ENCODE results near the gene BCO2.

The BCO2 gene

GRCh38 chr11:112260490-112260889, 85.2 kb downstream of the BCO2 start, which contains the start of gene PLET1:
TSS of gene PLET1 (minus strand) at chr11:112260860. CDS start at chr11:112260589, 271 bp downstream.
- no peak for DNase-seq (ENCODE audit: extremely low read depth, low read depth)
- no peak for TF ChIP-seq CTCF (IDR thresholded peaks at IDR 0.05; ENCODE audit: low read depth, low read length, missing control alignments)
- no peak within 1 kb of the TSS for H3K4me3 ChIP-seq (replicated peaks; ENCODE audit: low read depth, low read length)

GRCh38 chr11:112265659-112266409, 90.5 kb downstream of the BCO2 start:
- no peak for TF ChIP-seq CTCF (IDR thresholded peaks at IDR 0.05; ENCODE audit: low read depth, low read length, missing control alignments)
- DNase-seq (ENCODE audit: extremely low read depth, low read depth) = no peak
- H3K4me3 ChIP-seq (replicated peaks; ENCODE audit: low read depth, low read length) = no peak overlapping the region

- no peak for DNase-seq (ENCODE audit: extremely low read depth, low read depth)
- no peak overlapping the region for H3K4me3 ChIP-seq (replicated peaks; ENCODE audit: low read depth, low read length)
- no peak for TF ChIP-seq CTCF (IDR thresholded peaks at IDR 0.05; ENCODE audit: low read depth, low read length, missing control alignments)
These were observed 91.1 kb downstream of the BCO2 start for GRCh38 chr11:112266410-112266778.

- DNase-seq (ENCODE audit: extremely low read depth, low read depth) = no peak
- no peak overlapping the region for H3K4me3 ChIP-seq (replicated peaks; ENCODE audit: low read depth, low read length)
- TF ChIP-seq CTCF (IDR thresholded peaks at IDR 0.05; ENCODE audit: low read depth, low read length, missing control alignments) = no peak
These were observed 91.9 kb downstream of the BCO2 start for GRCh38 chr11:112267188-112267591.

- no peak for TF ChIP-seq CTCF (IDR thresholded peaks at IDR 0.05; ENCODE audit: low read depth, low read length, missing control alignments)
These were observed 93.1 kb downstream of the BCO2 start for GRCh38 chr11:112268406-112268805.

More at GRCh38 chr11:112268406-112268805, 93.1 kb downstream of the BCO2 start:
- no peak overlapping the region for H3K4me3 ChIP-seq (replicated peaks; ENCODE audit: low read depth, low read length)
- DNase-seq (ENCODE audit: extremely low read depth, low read depth) = no peak

Data from HFF-Myc (cell line).